Sigmoid colon (tissue), 7 donors: Measurements from ENCODE around the gene ARHGAP28. TPM values are rescaled to one million over a fixed set of nuclear protein-coding genes. Genes with fewer than 3 reads are reported as not detected.

ENCODE experiments used
- DNase-seq: peaks from one replicate; pipeline ENCODE4 v3.0.0-alpha.2; 2019
- H3K27ac ChIP-seq, 4 donors: fragments of 200-600 bp; sonication (generic); one replicate each; pipeline ENCODE4 v1.5.1; 2016 to 2019; ENCODE audit warnings: mild to moderate bottlenecking in 1 of 4
- H3K27me3 ChIP-seq, 3 donors: fragments of 200-600 bp; sonication (generic); one replicate each; pipeline ENCODE4 v1.5.1; 2019; ENCODE audit warnings: mild to moderate bottlenecking in 1 of 3
- H3K36me3 ChIP-seq, 4 donors: fragments of 200-600 bp; sonication (generic); one replicate each; pipeline ENCODE4 v1.5.1; 2016 to 2019
- H3K4me1 ChIP-seq, 4 donors: fragments of 200-600 bp; sonication (generic); one replicate each; pipeline ENCODE4 v1.5.1; 2017 to 2019
- H3K4me3 ChIP-seq, 4 donors: fragments of 200-600 bp; sonication (generic); one replicate each; pipeline ENCODE4 v1.5.1; 2017 to 2019; ENCODE audit warnings: mild to moderate bottlenecking in 2 of 4, moderate library complexity in 1 of 4
- H3K9me3 ChIP-seq, 4 donors: fragments of 200-600 bp in 3 of 4; sonication (generic) in 3 of 4; one replicate each; pipeline versions ENCODE4 v1.5.1 to v1.6.1; 2013 to 2019
- EP300 ChIP-seq, 4 donors: sonication (generic); formaldehyde crosslinking; IDR thresholded peaks; one replicate each; pipeline ENCODE4 v1.6.1; 2017; ENCODE audit warnings: antibody characterized with exemption in 4 of 4
- POLR2A ChIP-seq, 2 donors: fragments of 450-650 bp; IDR thresholded peaks; one replicate each; pipeline ENCODE4 v1.6.1; 2016; ENCODE audit warnings: antibody characterized with exemption in 2 of 2, mild to moderate bottlenecking in 2 of 2, moderate library complexity in 2 of 2
- POLR2AphosphoS5 ChIP-seq, 4 donors: sonication (generic); formaldehyde crosslinking; IDR thresholded peaks; one replicate each; pipeline ENCODE4 v1.6.1; 2017; ENCODE audit warnings: antibody characterized with exemption in 4 of 4
- WGBS, 2 donors: extraction: QIAGEN DNeasy Blood & Tissue Kit; methylation state at CpG; one replicate each; pipeline ENCODE4 v1.1.7; 2013; 5-methylcytosine and 5-hydroxymethylcytosine counted together
- intact Hi-C: fragments of 100-400 bp; cut with DNase I; formaldehyde crosslinking; loops from one replicate; pipeline ENCODE4 v1.15.1; 2023
- polyA plus RNA-seq, 3 donors: library from polyadenylated mRNA; stranded (reverse); fragments of 200-250 nt; gene quantifications; one replicate each; pipeline ENCODE4 v1.2.3, GENCODE V29; 2013
- total RNA-seq, 4 donors: library from RNA; depleted of rRNA; stranded (reverse); fragments of >200 nt; gene quantifications; one replicate each; pipeline ENCODE4 v1.1.0, GENCODE V29; 2016
- TF ChIP-seq, protein P1 (sequence below), 4 experiments: fragments of 450-650 bp in 3 of 4; fragments of 200-600 bp in 1 of 4; IDR thresholded peaks; one replicate each; pipeline ENCODE4 v1.5.1; 2016 to 2019; ENCODE audit warnings: antibody characterized with exemption in 4 of 4, mild to moderate bottlenecking in 3 of 4, moderate library complexity in 2 of 4
- donor health status: healthy with polysubstance abuse.
- donor health status: Bipolar disorder and iron deficiency.
- donor health status: healthy.

Gene ARHGAP28
- total and polyA plus RNA-seq, 7 donors, result 0.23 to 13.2 (median 4.3) TPM

DNA sequence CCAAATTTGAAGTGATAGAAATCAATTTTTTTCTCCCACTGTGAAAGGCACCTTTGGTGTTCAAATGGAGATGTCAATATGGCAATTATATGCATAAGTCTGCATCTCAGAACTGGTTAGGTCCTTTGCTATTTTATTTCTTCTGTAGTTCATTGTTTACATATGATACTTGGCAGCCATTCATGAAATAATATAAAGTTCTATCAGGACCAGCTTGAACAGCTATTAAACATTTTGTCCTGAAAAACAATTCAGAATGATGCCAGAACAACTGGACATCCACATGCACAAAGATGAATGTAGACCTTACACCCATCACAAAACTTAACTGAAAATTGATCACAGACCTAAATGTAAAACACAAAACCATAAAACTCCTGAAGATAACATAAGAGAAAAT lies 41.8 kb upstream of the ARHGAP28 start:
- Histone ChIP-seq H3K9me3 (no peaks in the 10 kb centered on the region), H3K36me3 (no peaks in the 10 kb centered on the region), H3K27me3 (no peaks in the 10 kb centered on the region), H3K27ac (no peak overlapping the region), H3K4me3 (no peak overlapping the region), H3K4me1 (peaks cover 0 to 11% (median 8%) of the 10 kb centered on the region in 4 donors)
- intact Hi-C loops, result no loop called here
- TF ChIP-seq EP300 (IDR thresholded peaks at IDR 0.05), result no peak
- no peak for TF ChIP-seq POLR2AphosphoS5 (IDR thresholded peaks at IDR 0.05)
- DNase-seq, result no peak

DNA sequence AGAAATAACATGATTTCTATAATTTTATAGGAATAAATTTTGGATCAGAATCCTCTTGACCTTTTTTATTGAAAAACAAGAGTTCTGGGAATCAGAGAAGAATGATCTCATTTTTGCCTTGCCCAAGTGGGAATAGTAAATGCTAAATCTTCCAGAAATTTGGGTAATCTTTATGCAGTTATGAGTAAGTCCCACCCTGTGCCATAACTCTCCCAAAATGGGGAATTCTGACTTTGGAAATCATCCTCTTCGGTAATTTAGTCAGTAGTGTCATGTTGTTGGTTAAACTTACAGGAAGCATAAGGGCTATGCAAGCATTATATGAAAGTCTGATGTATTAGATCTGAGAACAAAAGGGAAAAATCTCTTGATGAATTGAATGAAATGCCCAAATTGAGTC lies 20.6 kb upstream of the ARHGAP28 start:
- WGBS, 2 donors, result 80 to 85% methylated on average over 1 of the region's 1 CpG
- DNase-seq, result no peak
- TF ChIP-seq, protein P1, sequence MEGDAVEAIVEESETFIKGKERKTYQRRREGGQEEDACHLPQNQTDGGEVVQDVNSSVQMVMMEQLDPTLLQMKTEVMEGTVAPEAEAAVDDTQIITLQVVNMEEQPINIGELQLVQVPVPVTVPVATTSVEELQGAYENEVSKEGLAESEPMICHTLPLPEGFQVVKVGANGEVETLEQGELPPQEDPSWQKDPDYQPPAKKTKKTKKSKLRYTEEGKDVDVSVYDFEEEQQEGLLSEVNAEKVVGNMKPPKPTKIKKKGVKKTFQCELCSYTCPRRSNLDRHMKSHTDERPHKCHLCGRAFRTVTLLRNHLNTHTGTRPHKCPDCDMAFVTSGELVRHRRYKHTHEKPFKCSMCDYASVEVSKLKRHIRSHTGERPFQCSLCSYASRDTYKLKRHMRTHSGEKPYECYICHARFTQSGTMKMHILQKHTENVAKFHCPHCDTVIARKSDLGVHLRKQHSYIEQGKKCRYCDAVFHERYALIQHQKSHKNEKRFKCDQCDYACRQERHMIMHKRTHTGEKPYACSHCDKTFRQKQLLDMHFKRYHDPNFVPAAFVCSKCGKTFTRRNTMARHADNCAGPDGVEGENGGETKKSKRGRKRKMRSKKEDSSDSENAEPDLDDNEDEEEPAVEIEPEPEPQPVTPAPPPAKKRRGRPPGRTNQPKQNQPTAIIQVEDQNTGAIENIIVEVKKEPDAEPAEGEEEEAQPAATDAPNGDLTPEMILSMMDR (IDR thresholded peaks at IDR 0.05), result no peak
- no peak for TF ChIP-seq EP300 (IDR thresholded peaks at IDR 0.05)
- TF ChIP-seq POLR2AphosphoS5 (IDR thresholded peaks at IDR 0.05), result no peak
- no peak for TF ChIP-seq POLR2A (IDR thresholded peaks at IDR 0.05)
- Histone ChIP-seq H3K27ac (no peak overlapping the region), H3K27me3 (no peaks in the 10 kb centered on the region), H3K36me3 (no peaks in the 10 kb centered on the region), H3K4me3 (no peak overlapping the region), H3K9me3 (no peaks in the 10 kb centered on the region), H3K4me1 (peaks cover 0 to 6% (median 2%) of the 10 kb centered on the region in 4 donors)
- intact Hi-C loops, result no loop called here

DNA sequence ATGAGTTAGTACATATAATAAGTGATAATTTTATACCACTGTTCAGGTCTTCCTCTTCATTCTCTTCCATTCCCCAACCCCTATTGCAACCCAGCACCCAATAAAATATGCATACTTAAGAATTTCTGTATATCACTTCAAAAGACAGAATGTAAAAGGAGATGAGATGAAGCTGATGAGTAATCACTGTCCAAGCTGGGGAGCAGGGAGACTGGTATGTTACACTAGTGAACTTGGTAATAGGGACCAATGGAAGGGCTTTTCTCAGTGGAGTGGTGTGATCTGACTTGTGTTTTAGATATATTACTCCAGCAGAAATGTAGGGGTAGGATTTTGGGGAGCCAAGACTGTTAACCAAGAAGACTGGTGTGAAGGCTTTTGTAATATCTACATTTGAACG lies 18.0 kb upstream of the ARHGAP28 start:
- TF ChIP-seq POLR2AphosphoS5 (IDR thresholded peaks at IDR 0.05), result no peak
- TF ChIP-seq EP300 (IDR thresholded peaks at IDR 0.05), result no peak
- TF ChIP-seq POLR2A (IDR thresholded peaks at IDR 0.05), result no peak
- TF ChIP-seq, protein P1 (IDR thresholded peaks at IDR 0.05), result no peak
- H3K27ac ChIP-seq, result no peak overlapping the region
- H3K27me3 ChIP-seq, result no peaks in the 10 kb centered on the region
- intact Hi-C loops, result no loop called here
- WGBS, 2 donors, result 37 to 94% methylated on average over 1 of the region's 1 CpG
- H3K4me1 ChIP-seq, result peaks cover 0 to 9% (median 4%) of the 10 kb centered on the region in 4 donors
- no peak overlapping the region for H3K4me3 ChIP-seq
- no peaks in the 10 kb centered on the region for H3K36me3 ChIP-seq
- no peaks in the 10 kb centered on the region for H3K9me3 ChIP-seq
- DNase-seq, result no peak

DNA sequence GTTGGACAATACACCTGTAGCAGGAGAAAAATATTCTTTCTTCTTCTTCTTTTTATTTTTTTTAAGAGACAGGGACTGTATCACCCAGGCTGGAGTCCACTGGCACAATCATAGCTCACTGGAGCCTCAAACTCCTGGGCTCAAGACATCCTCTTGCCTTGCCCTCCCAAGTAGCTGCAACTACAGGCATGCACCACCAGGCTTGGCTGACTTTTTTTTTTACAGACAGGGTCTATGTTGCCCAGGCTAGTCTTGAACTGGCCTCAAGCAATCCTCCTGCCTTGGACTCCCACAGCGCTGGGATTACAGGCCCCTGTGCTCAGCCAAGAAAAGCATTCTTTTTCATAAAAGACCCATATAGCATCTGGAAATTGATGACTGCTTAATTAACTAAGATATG lies 17.1 kb upstream of the ARHGAP28 start:
- no peaks in the 10 kb centered on the region for H3K9me3 ChIP-seq
- peaks cover 0 to 9% (median 4%) of the 10 kb centered on the region in 4 donors for H3K4me1 ChIP-seq
- H3K27me3 ChIP-seq, result no peaks in the 10 kb centered on the region
- DNase-seq, result no peak
- 85 to 98% methylated on average over 1 of the region's 1 CpG for WGBS, 2 donors
- H3K36me3 ChIP-seq, result no peaks in the 10 kb centered on the region
- intact Hi-C loops, result no loop called here
- TF ChIP-seq, protein P1 (IDR thresholded peaks at IDR 0.05), result no peak
- TF ChIP-seq POLR2A (IDR thresholded peaks at IDR 0.05), result no peak
- no peak for TF ChIP-seq EP300 (IDR thresholded peaks at IDR 0.05)
- TF ChIP-seq POLR2AphosphoS5 (IDR thresholded peaks at IDR 0.05), result no peak
- no peak overlapping the region for H3K4me3 ChIP-seq
- no peak overlapping the region for H3K27ac ChIP-seq

DNA sequence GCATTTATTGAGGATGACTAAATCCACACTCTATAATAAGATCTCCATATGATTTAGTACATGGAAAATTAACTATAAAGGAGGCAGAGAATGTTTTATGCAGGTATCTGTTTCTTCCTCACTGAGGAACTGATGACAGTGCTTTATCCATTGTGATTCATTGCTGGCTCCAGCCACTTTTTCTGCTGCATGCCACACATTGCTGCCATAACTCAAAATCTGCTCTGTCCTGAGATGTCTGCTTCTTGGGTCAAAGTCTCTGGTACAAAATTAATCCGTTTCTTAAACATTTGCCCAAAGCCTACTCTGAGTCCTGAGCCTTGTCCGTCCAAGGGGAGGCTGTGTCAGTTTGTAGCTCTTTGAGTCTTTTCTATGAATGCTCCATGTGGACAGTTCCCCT lies 15.5 kb upstream of the ARHGAP28 start:
- TF ChIP-seq POLR2A (IDR thresholded peaks at IDR 0.05) (no peak), EP300 (IDR thresholded peaks at IDR 0.05) (no peak), POLR2AphosphoS5 (IDR thresholded peaks at IDR 0.05) (no peak)
- TF ChIP-seq, protein P1 (IDR thresholded peaks at IDR 0.05), result no peak
- Histone ChIP-seq H3K4me3 (no peak overlapping the region), H3K4me1 (peaks cover 0 to 9% (median 4%) of the 10 kb centered on the region in 4 donors), H3K9me3 (no peaks in the 10 kb centered on the region), H3K27ac (no peak overlapping the region), H3K27me3 (no peaks in the 10 kb centered on the region), H3K36me3 (no peaks in the 10 kb centered on the region)
- no peak for DNase-seq
- 66 to 77% methylated on average over 2 of the region's 2 CpGs for WGBS, 2 donors
- intact Hi-C loops, result no loop called here
